ENCODE results near the gene TSPAN9.
"Not testable (repeated sequence)": the region's sequence is repeated elsewhere in the genome, so short reads cannot be mapped to it uniquely, and the experiment has no call there.

The TSPAN9 gene

GRCh38 chr12:3049611-3050249 is 27.4 kb upstream of the TSPAN9 start:
- no peaks in the 10 kb centered on the region for H3K36me3 ChIP-seq (ENCODE audit: insufficient read depth, low read length)
- no peak overlapping the region for H3K9ac ChIP-seq (ENCODE audit: low read depth, low read length)
- no peaks in the 10 kb centered on the region for H3K9me3 ChIP-seq (ENCODE audit: control insufficient read depth, insufficient read depth, low read length)
- H3K4me1 ChIP-seq (ENCODE audit: insufficient read depth, low read length): peaks cover 8% of the 10 kb centered on the region; the same call in 1 of the 2 replicates

- no peak overlapping the region for H3K9ac ChIP-seq (ENCODE audit: low read depth, low read length)
- H3K36me3 ChIP-seq (ENCODE audit: insufficient read depth, low read length): no peaks in the 10 kb centered on the region
- H3K9me3 ChIP-seq (ENCODE audit: control insufficient read depth, insufficient read depth, low read length): no peaks in the 10 kb centered on the region
- no peaks in the 10 kb centered on the region; the same call in 1 of the 2 replicates for H3K4me1 ChIP-seq (ENCODE audit: insufficient read depth, low read length)
These were observed 22.8 kb upstream of the TSPAN9 start for GRCh38 chr12:3054374-3054773.

- Histone ChIP-seq H3K9ac (ENCODE audit: low read depth, low read length) (no peak overlapping the region), H3K9me3 (ENCODE audit: control insufficient read depth, insufficient read depth, low read length) (no peaks in the 10 kb centered on the region), H3K36me3 (ENCODE audit: insufficient read depth, low read length) (no peaks in the 10 kb centered on the region), H3K4me1 (ENCODE audit: insufficient read depth, low read length) (no peaks in the 10 kb centered on the region; the same call in 1 of the 2 replicates)
These were observed 22.0 kb upstream of the TSPAN9 start for GRCh38 chr12:3055026-3055703.

DNA sequence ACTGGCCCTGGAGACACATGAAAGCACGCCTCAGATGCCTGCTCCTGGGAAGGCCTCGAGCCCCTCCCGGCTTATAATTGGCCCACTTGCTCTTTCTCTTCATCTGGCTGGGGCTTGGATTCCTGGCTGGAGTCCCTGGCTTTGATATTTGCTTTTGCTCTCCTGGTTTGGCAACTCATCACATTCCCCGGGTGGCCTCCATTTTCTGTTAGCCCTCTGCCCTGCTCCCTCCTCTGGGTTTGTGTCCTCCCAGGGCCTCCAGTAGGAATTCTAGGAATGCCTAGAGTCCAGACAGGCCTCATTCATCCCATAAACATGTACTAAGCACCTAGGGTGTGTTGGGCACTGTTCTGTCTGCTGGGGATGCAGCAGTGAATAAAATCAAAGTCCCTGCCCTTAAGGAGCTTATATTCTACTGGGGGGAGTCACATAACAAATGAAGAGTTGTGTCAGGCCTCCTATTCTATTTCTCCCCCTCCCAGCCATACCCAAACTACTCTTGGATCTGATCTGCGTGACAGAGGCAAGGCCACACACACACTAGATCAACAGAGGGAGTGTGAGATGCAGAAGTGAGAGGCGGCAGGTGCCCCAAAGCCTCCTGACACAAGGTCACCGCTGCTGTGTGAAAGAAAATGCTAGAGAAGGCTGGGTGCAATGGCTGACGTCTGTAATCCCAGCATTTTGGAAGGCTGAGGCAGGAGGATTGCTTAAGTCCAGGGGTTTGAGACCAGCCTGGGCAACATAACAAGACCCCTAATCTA is 21.3 kb upstream of the TSPAN9 start:
- Histone ChIP-seq H3K36me3 (ENCODE audit: insufficient read depth, low read length) (no peaks in the 10 kb centered on the region), H3K9me3 (ENCODE audit: control insufficient read depth, insufficient read depth, low read length) (no peaks in the 10 kb centered on the region), H3K9ac (ENCODE audit: low read depth, low read length) (no peak overlapping the region), H3K4me1 (ENCODE audit: insufficient read depth, low read length) (no peaks in the 10 kb centered on the region; the same call in 1 of the 2 replicates)

- no peaks in the 10 kb centered on the region for H3K36me3 ChIP-seq (ENCODE audit: insufficient read depth, low read length)
- H3K9ac ChIP-seq (ENCODE audit: low read depth, low read length): no peak overlapping the region
- H3K9me3 ChIP-seq (ENCODE audit: control insufficient read depth, insufficient read depth, low read length): no peaks in the 10 kb centered on the region
- H3K4me1 ChIP-seq (ENCODE audit: insufficient read depth, low read length): no peaks in the 10 kb centered on the region
These were observed 16.1 kb upstream of the TSPAN9 start for GRCh38 chr12:3061059-3061458.

- Histone ChIP-seq H3K9ac (ENCODE audit: low read depth, low read length) (no peak overlapping the region), H3K36me3 (ENCODE audit: insufficient read depth, low read length) (no peaks in the 10 kb centered on the region), H3K9me3 (ENCODE audit: control insufficient read depth, insufficient read depth, low read length) (no peaks in the 10 kb centered on the region), H3K4me1 (ENCODE audit: insufficient read depth, low read length) (no peaks in the 10 kb centered on the region)
These were observed 15.5 kb upstream of the TSPAN9 start for GRCh38 chr12:3061501-3062215.

DNA sequence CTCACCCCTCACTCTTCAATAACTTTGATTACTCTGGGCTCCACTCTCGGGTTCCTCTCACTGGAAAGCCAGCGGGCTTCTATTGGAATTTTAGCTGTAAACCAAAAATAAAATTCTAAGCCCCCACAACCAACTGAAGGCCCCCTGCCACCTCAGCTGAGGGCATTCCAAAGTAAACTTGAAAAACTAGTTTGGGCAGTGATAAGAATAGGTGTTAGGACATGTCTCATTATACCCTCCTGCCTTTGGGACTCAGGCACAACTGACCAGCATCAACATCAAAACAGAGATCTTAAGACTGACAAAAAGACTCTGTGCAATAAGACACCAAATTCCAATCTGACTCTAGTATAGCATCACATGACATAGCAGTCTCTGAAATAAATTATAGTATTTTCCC is 11.9 kb upstream of the TSPAN9 start:
- Histone ChIP-seq H3K4me1 (ENCODE audit: insufficient read depth, low read length) (no peaks in the 10 kb centered on the region), H3K36me3 (ENCODE audit: insufficient read depth, low read length) (no peaks in the 10 kb centered on the region), H3K9ac (ENCODE audit: low read depth, low read length) (no peak overlapping the region), H3K9me3 (ENCODE audit: control insufficient read depth, insufficient read depth, low read length) (no peaks in the 10 kb centered on the region)

- H3K4me1 ChIP-seq (ENCODE audit: insufficient read depth, low read length); H3K9me3 ChIP-seq (ENCODE audit: control insufficient read depth, insufficient read depth, low read length): not testable (repeated sequence)
These were observed 11.3 kb upstream of the TSPAN9 start for GRCh38 chr12:3065846-3066245.

GRCh38 chr12:3069714-3070113 is 7.5 kb upstream of the TSPAN9 start:
- Histone ChIP-seq H3K9ac (ENCODE audit: low read depth, low read length) (no peak overlapping the region), H3K4me1 (ENCODE audit: insufficient read depth, low read length) (peaks cover 3% of the 10 kb centered on the region; the same call in 1 of the 2 replicates)

More at GRCh38 chr12:3065846-3066245, 11.3 kb upstream of the TSPAN9 start:
- not testable (repeated sequence) for H3K36me3 ChIP-seq (ENCODE audit: insufficient read depth, low read length); H3K9ac ChIP-seq (ENCODE audit: low read depth, low read length)

DNA sequence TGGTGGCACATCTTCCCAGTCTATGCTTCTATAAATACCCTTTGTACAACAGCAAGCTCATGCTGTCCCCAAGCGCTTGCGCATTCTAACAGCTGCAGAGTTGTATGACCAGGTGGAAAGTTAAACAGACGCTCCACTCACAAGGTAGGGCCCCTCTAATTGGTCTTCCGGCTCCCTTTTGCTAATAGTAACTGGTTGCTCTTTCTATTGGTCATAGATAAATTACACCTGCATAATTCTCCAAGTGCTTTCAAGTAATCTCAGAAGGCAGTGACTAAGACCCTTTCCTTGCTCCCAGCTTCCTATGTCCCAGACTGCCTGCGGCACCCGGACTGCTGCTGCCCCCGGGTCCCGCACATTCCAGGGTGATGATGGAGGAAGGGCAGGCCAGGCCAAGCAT is 6.1 kb upstream of the TSPAN9 start:
- Histone ChIP-seq H3K9me3 (ENCODE audit: control insufficient read depth, insufficient read depth, low read length) (no peaks in the 10 kb centered on the region), H3K9ac (ENCODE audit: low read depth, low read length) (no peak overlapping the region), H3K36me3 (ENCODE audit: insufficient read depth, low read length) (no peaks in the 10 kb centered on the region), H3K4me1 (ENCODE audit: insufficient read depth, low read length) (peaks cover 3% of the 10 kb centered on the region; the same call in 1 of the 2 replicates)

More at GRCh38 chr12:3069714-3070113, 7.5 kb upstream of the TSPAN9 start:
- Histone ChIP-seq H3K9me3 (ENCODE audit: control insufficient read depth, insufficient read depth, low read length) (no peaks in the 10 kb centered on the region), H3K36me3 (ENCODE audit: insufficient read depth, low read length) (no peaks in the 10 kb centered on the region)

DNA sequence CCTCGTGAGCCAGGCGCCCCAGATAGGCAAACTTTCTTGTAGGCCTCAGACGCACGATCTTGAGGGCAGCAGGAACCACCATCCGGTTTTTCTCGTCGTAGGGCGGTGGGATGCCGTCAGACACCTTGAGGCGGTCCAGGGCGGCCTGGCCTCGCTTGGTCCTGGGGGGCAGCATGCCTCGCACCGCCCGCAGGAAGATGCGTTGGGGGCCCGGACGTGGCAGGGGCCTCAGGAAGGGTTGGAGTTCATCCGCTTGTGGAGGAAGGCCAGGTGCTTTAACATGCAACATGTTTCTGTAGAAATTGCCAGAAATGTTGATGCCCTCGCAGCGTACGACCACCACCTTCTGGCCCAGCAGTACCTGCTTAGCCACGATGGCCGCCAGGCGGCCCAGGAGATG is 5.5 kb upstream of the TSPAN9 start:
- Histone ChIP-seq H3K9me3 (ENCODE audit: control insufficient read depth, insufficient read depth, low read length) (no peaks in the 10 kb centered on the region), H3K4me1 (ENCODE audit: insufficient read depth, low read length) (peaks cover 3% of the 10 kb centered on the region; the same call in 1 of the 2 replicates), H3K36me3 (ENCODE audit: insufficient read depth, low read length) (no peaks in the 10 kb centered on the region), H3K9ac (ENCODE audit: low read depth, low read length) (no peak overlapping the region)

DNA sequence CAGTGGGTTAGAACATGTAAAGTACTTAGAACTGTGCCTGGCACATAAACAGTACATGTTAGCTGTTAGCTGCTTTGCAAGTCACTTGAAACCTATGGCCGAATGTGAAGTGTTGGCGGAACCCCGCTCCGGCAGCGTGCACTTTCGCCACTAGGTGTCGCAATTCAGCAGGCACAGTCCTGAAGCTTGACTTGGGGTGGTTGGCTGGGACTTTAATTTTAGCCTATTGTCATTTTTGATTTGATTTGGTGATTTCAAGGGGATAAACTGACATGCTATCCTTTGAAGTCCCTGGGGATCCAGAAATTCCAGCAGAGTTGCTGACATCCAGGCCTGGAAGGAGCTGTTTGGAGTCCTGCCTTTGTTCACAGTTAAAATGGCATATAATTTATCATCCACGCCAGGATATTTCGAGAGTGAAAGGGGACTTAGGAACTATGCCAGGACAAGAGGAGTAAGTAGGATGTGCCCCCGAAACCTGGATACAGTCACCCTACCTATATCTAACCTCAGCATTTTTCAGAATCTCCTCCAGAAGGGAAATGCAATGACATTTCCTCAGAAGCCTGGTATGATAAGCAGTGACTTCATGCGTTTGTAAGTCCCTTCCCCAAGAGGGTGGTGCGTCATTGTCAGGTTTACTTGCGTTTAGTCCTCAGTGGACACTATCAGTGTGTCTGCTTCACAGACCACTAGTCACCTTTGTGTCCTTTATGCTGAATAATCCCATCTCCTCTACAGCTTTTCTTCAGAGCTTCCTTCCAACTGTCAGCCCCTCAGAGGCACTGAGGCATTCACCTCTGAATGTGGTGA is 3.5 kb upstream of the TSPAN9 start:
- H3K36me3 ChIP-seq (ENCODE audit: insufficient read depth, low read length): no peaks in the 10 kb centered on the region

DNA sequence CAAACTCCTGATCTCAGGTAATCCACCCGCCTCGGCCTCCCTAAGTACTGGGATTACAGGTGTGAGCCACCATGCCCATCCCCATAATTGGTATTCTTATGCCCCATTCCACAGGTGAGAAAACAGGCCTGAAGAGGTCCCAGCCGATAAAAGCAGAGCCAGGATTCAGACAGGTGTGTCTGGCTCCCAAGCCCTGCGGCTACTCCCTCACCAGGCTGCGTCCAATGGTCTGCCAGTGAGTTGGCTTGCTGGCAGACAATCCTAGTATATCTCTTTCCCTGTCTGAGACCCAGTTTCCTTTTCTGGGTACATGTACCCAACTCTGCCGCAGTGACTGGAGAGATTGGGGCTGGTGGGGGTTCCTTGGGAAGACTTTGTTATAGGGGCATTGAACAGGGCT is 1.9 kb upstream of the TSPAN9 start:
- H3K36me3 ChIP-seq (ENCODE audit: insufficient read depth, low read length): no peaks in the 10 kb centered on the region
- no peak overlapping the region for H3K9ac ChIP-seq (ENCODE audit: low read depth, low read length)
- peaks cover 7% of the 10 kb centered on the region; the same call in 1 of the 2 replicates for H3K4me1 ChIP-seq (ENCODE audit: insufficient read depth, low read length)
- H3K9me3 ChIP-seq (ENCODE audit: control insufficient read depth, insufficient read depth, low read length): no peaks in the 10 kb centered on the region

More for the DNA sequence above, 3.5 kb upstream of the TSPAN9 start:
- Histone ChIP-seq H3K9me3 (ENCODE audit: control insufficient read depth, insufficient read depth, low read length) (no peaks in the 10 kb centered on the region), H3K4me1 (ENCODE audit: insufficient read depth, low read length) (peaks cover 7% of the 10 kb centered on the region; the same call in 1 of the 2 replicates), H3K9ac (ENCODE audit: low read depth, low read length) (no peak overlapping the region)

All from ES-I3 (cell line).